Ishikawa (cell line): ENCODE results near the gene RAX2.

Experiments used
- CEBPB ChIP-seq: IDR thresholded peaks from 2 replicates; pipeline ENCODE4 v1.6.1; 2012
- EP300 ChIP-seq: IDR thresholded peaks from 2 replicates; pipeline ENCODE4 v1.6.1; 2012; ENCODE audit warnings: borderline replicate concordance
- MAX ChIP-seq: IDR thresholded peaks from 2 replicates; pipeline ENCODE4 v1.6.1; 2012
- RAD21 ChIP-seq: IDR thresholded peaks from 2 replicates; pipeline ENCODE4 v1.6.1; 2012; ENCODE audit warnings: low read depth
- TAF1 ChIP-seq: IDR thresholded peaks from 2 replicates; pipeline ENCODE4 v1.6.1; 2012; ENCODE audit warnings: low read depth, mild to moderate bottlenecking
- USF1 ChIP-seq: IDR thresholded peaks from 2 replicates; pipeline ENCODE4 v1.6.1; 2012
- YY1 ChIP-seq: IDR thresholded peaks from 2 replicates; pipeline ENCODE4 v1.6.1; 2012; ENCODE audit warnings: low read depth
- TF ChIP-seq, protein P1 (sequence below): IDR thresholded peaks from 2 replicates; pipeline ENCODE4 v1.6.1; 2012; ENCODE audit warnings: low read depth, mild to moderate bottlenecking

DNA sequence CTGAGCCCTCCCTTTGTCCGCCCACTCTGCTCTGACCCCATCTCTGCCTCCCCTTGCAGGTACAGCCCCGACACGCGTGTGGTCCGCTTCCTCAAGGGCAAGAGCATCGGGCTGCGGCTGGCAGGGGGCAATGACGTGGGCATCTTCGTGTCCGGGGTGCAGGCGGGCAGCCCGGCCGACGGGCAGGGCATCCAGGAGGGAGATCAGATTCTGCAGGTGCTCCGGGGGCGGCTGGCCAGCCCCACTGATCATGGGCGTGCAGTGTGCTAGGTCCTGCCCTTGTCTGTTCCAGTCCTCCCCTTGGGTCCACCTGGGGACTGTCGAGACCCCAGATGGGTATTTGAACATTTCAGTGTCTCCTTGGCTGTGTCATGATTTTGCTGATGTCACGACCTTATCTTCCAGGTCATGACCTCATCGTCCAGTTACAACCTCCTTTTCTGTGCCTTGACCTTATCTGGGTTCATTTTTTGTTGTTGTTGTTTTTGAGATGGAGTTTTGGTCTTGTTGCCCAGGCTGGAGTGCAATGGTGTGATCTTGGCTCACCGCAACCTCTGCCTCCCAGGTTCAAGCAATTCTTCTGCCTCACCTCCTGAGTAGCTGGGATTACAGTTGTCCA lies 35.8 kb downstream of the RAX2 start:
- TF ChIP-seq USF1 (no peak), MAX (no peak), CEBPB (no peak), TAF1 (no peak), RAD21 (no peak), YY1 (no peak), EP300 (no peak)
- TF ChIP-seq, protein P1, sequence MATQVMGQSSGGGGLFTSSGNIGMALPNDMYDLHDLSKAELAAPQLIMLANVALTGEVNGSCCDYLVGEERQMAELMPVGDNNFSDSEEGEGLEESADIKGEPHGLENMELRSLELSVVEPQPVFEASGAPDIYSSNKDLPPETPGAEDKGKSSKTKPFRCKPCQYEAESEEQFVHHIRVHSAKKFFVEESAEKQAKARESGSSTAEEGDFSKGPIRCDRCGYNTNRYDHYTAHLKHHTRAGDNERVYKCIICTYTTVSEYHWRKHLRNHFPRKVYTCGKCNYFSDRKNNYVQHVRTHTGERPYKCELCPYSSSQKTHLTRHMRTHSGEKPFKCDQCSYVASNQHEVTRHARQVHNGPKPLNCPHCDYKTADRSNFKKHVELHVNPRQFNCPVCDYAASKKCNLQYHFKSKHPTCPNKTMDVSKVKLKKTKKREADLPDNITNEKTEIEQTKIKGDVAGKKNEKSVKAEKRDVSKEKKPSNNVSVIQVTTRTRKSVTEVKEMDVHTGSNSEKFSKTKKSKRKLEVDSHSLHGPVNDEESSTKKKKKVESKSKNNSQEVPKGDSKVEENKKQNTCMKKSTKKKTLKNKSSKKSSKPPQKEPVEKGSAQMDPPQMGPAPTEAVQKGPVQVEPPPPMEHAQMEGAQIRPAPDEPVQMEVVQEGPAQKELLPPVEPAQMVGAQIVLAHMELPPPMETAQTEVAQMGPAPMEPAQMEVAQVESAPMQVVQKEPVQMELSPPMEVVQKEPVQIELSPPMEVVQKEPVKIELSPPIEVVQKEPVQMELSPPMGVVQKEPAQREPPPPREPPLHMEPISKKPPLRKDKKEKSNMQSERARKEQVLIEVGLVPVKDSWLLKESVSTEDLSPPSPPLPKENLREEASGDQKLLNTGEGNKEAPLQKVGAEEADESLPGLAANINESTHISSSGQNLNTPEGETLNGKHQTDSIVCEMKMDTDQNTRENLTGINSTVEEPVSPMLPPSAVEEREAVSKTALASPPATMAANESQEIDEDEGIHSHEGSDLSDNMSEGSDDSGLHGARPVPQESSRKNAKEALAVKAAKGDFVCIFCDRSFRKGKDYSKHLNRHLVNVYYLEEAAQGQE: no peak
